Astrocyte (in vitro differentiated cells and primary cell): ENCODE results near the gene MYO1E.

ENCODE experiments used
- CTCF ChIP-seq: IDR thresholded peaks from 2 replicates; pipeline ENCODE4 v1.5.1; 2011; ENCODE audit warnings: low read depth, mild to moderate bottlenecking, inconsistent platforms, low read length, moderate library complexity; ENCODE audit not compliant: insufficient read depth
- EZH2 ChIP-seq: IDR thresholded peaks from 2 replicates; pipeline ENCODE4 v1.6.1; 2012; ENCODE audit warnings: mild to moderate bottlenecking, low read length, inconsistent platforms; ENCODE audit not compliant: insufficient read depth

GRCh38 chr15:59329091-59329490, 43.6 kb downstream of the MYO1E start:
- TF ChIP-seq CTCF (no peak), EZH2 (no peak)
